ENCODE results near the gene TRAPPC8. TPM values are rescaled to one million over a fixed set of nuclear protein-coding genes. Genes with fewer than 3 reads are reported as not detected.

TRAPPC8 gene
- total RNA-seq, 4 donors from 2014 or later: 15.5 to 38.1 (median 31.2) TPM

DNA sequence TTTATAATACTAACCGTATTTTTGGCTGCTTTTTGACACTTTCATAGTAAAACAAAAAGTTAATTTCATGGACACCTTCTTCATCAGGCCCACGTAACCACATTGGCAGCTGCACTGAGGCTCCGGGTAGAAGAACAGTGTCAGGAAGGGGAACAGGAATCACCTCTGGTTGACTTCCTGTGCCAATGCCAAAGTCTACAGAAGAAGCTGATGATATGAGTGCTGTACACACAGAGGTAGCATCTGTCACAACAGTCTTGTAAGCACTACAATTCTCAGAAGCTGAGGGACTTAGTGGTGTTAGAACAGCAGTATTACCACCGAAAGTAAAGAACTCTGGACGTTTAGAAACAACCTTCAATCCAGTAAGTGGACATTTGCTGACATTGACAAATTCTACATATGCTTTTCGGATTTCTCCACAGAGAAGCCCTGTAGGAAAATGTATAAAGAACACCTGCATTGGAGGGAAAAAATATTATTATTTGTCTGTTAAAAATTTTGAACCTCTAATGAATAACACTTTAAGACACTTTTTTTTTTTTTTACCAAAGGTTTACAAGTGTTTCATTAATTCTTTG, 85.3 kb downstream of the TRAPPC8 start:
- Histone ChIP-seq H3K27ac (no peak overlapping the region), H3K4me1 (no peaks in the 10 kb centered on the region), H3K9me3 (no peaks in the 10 kb centered on the region), H3K36me3 (peaks cover 0 to 99% (median 0%) of the 10 kb centered on the region in 3 donors), H3K27me3 (no peaks in the 10 kb centered on the region), H3K4me3 (no peak overlapping the region)
- DNase-seq: no peak
- intact Hi-C loops (cut with DNase I): no loop called here
- no peak for TF ChIP-seq POLR2A (IDR thresholded peaks at IDR 0.05)
- TF ChIP-seq CTCF (IDR thresholded peaks at IDR 0.05): no peak
- 75 to 79% methylated on average over 6 of the region's 6 CpGs for WGBS, 2 donors

DNA sequence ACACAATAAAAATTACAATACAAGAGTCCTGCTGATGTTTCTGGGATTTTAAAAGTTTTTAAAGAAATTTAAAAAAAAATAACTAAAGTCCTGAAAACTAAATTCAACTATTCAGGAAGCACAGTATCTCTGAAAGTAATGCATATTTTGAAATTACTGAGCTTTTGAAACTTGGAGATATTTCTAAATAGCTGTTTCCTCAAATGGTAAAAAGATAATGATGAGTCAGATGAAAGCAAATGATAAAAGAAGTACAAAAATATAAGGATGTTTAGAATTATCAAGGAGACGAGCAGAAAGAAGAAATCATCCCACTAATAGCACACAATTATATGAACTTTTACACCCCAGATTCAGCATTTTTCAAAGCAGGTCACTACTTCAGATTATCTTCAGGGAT, 92.1 kb downstream of the TRAPPC8 start:
- no peak overlapping the region for H3K4me3 ChIP-seq
- 53 to 69% methylated on average over 1 of the region's 1 CpG for WGBS, 2 donors
- DNase-seq: no peak
- peaks cover 3 to 99% (median 11%) of the 10 kb centered on the region in 3 donors for H3K36me3 ChIP-seq
- H3K4me1 ChIP-seq: no peaks in the 10 kb centered on the region
- H3K27ac ChIP-seq: no peak overlapping the region
- intact Hi-C loops (cut with DNase I): no loop called here
- no peaks in the 10 kb centered on the region for H3K9me3 ChIP-seq
- TF ChIP-seq CTCF (IDR thresholded peaks at IDR 0.05) (no peak), POLR2A (IDR thresholded peaks at IDR 0.05) (no peak)
- no peaks in the 10 kb centered on the region for H3K27me3 ChIP-seq

DNA sequence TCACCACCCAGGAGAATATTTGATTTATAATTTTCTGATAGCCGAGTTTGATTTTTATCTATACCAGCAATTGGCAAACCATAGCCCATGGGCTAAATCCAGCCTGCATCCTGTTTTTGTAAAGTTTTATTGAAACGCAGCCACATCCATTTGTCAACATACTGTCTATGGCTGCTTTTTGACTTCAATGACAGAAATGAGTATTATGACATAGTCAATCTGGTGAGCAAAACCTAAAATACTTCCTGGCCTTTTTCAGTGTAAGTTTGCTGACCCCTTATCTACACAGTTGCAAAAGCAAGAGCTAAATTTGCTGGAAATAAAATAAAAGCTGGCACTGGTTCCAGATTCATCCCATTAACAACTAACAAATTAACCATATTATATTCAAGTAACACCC, 102.4 kb downstream of the TRAPPC8 start:
- Histone ChIP-seq H3K36me3 (peaks cover 0 to 91% (median 14%) of the 10 kb centered on the region in 3 donors), H3K27me3 (no peaks in the 10 kb centered on the region), H3K4me1 (no peaks in the 10 kb centered on the region), H3K27ac (no peak overlapping the region), H3K9me3 (no peaks in the 10 kb centered on the region), H3K4me3 (no peak overlapping the region)
- TF ChIP-seq POLR2A (IDR thresholded peaks at IDR 0.05) (no peak), CTCF (IDR thresholded peaks at IDR 0.05) (no peak)
- no peak for DNase-seq
- intact Hi-C loops (cut with DNase I): no loop called here
- 85 to 92% methylated on average over 2 of the region's 2 CpGs for WGBS, 2 donors

DNA sequence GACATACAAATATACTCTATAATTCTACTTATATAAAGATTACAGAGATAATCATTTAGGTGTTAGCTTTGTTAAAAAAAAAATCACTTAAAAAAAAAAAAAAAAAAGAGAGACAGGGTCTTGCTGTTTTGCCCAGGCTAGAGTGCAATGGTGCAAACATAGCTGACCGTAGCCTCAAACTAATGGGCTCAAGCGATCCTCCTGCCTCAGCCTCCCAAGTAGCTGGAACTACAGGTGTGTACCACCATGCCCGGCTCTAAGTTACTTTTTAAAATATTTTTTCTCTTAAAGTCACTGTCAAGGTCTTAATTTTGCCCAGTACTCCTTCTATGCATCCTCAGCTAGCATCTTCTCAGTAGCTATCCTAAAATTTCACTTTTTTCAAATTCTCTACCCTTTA, 105.0 kb downstream of the TRAPPC8 start:
- Histone ChIP-seq H3K27me3 (no peaks in the 10 kb centered on the region), H3K4me1 (no peaks in the 10 kb centered on the region), H3K36me3 (peaks cover 0 to 91% (median 20%) of the 10 kb centered on the region in 3 donors), H3K9me3 (no peaks in the 10 kb centered on the region), H3K4me3 (no peak overlapping the region), H3K27ac (no peak overlapping the region)
- no peak for TF ChIP-seq CTCF (IDR thresholded peaks at IDR 0.05)
- TF ChIP-seq POLR2A (IDR thresholded peaks at IDR 0.05): no peak
- intact Hi-C loops (cut with DNase I): no loop called here
- 90 to 97% methylated on average over 3 of the region's 3 CpGs for WGBS, 2 donors
- no peak for DNase-seq

GRCh38 chr18:31835528-31836133, 107.3 kb downstream of the TRAPPC8 start:
- 88% methylated on average over 4 of the region's 4 CpGs for WGBS, 2 donors

More at GRCh38 chr18:31835528-31836133, 107.3 kb downstream of the TRAPPC8 start:
- Histone ChIP-seq H3K27ac (no peak overlapping the region), H3K27me3 (no peaks in the 10 kb centered on the region), H3K9me3 (no peaks in the 10 kb centered on the region), H3K36me3 (peaks cover 0 to 99% (median 25%) of the 10 kb centered on the region in 3 donors), H3K4me3 (no peak overlapping the region), H3K4me1 (no peaks in the 10 kb centered on the region)
- DNase-seq: no peak
- TF ChIP-seq CTCF (IDR thresholded peaks at IDR 0.05) (no peak), POLR2A (IDR thresholded peaks at IDR 0.05) (no peak)
- intact Hi-C loops (cut with DNase I): no loop called here

Measured in esophagus squamous epithelium (tissue), 5 donors.